Fibroblast of lung (primary cell): ENCODE data around the gene SH3BP4. TPM values are rescaled to one million over a fixed set of nuclear protein-coding genes. Genes with fewer than 3 reads are reported as not detected.

Source experiments
- DNase-seq, 2 donors: peaks; one replicate each; pipeline versions ENCODE4 v3.0.0 to v3.0.0-alpha.2; 2010; ENCODE audit warnings: low read depth in 2 of 2
- H2AFZ ChIP-seq: 2 replicates; pipeline ENCODE4 v1.5.1; 2012; ENCODE audit warnings: low read length, control low read depth, inconsistent platforms
- H3K27ac ChIP-seq: 2 replicates; pipeline ENCODE4 v1.5.1; 2011; ENCODE audit warnings: low read length, control low read depth; ENCODE audit not compliant: insufficient read depth
- H3K27me3 ChIP-seq: 2 replicates; pipeline ENCODE4 v1.5.1; 2011; ENCODE audit warnings: mild to moderate bottlenecking, low read length; ENCODE audit not compliant: control insufficient read depth, insufficient read depth
- H3K36me3 ChIP-seq: 2 replicates; pipeline ENCODE4 v1.5.1; 2011; ENCODE audit warnings: low read length; ENCODE audit not compliant: control insufficient read depth, insufficient read depth
- H3K4me1 ChIP-seq: 2 replicates; pipeline ENCODE4 v1.5.1; 2011; ENCODE audit warnings: low read length; ENCODE audit not compliant: control insufficient read depth, insufficient read depth; ENCODE audit errors: extremely low read depth
- H3K4me2 ChIP-seq: 2 replicates; pipeline ENCODE4 v1.5.1; 2011; ENCODE audit warnings: low read length, control low read depth; ENCODE audit not compliant: insufficient read depth; ENCODE audit errors: extremely low read depth
- H3K4me3 ChIP-seq, 4 experiments: fragments of 200-600 bp in 1 of 4; sonication (generic) in 1 of 4; replicated peaks in 1 of 4; 2 replicates each; pipeline ENCODE4 v1.5.1; 2011 to 2016; ENCODE audit warnings: low read length in 4 of 4, low read depth in 3 of 4, mild to moderate bottlenecking in 3 of 4, control low read depth in 2 of 4, inconsistent platforms in 1 of 4, mixed read lengths in 1 of 4; ENCODE audit not compliant: insufficient read depth in 1 of 4; ENCODE audit errors: control extremely low read depth in 1 of 4
- H3K79me2 ChIP-seq: 2 replicates; pipeline ENCODE4 v1.5.1; 2012; ENCODE audit warnings: mild to moderate bottlenecking, low read length, inconsistent platforms; ENCODE audit not compliant: control insufficient read depth, insufficient read depth
- H3K9ac ChIP-seq: 2 replicates; pipeline ENCODE4 v1.5.1; 2011; ENCODE audit warnings: mild to moderate bottlenecking, low read length, control low read depth; ENCODE audit not compliant: insufficient read depth
- H3K9me3 ChIP-seq: 2 replicates; pipeline ENCODE4 v1.5.1; 2012; ENCODE audit warnings: low read depth, low read length; ENCODE audit not compliant: control insufficient read depth, insufficient read depth
- H4K20me1 ChIP-seq: 2 replicates; pipeline ENCODE4 v1.5.1; 2011; ENCODE audit warnings: low read length; ENCODE audit not compliant: control insufficient read depth, insufficient read depth; ENCODE audit errors: extremely low read depth
- CTCF ChIP-seq, 2 donors: IDR thresholded peaks in 1 of 2; conservative IDR thresholded peaks in 1 of 2; 1 replicate in 1 of 2; 2 replicates in 1 of 2; pipeline ENCODE4 v1.5.1; 2011 to 2012; ENCODE audit warnings: low read length in 2 of 2, control low read depth in 1 of 2, inconsistent platforms in 1 of 2, low read depth in 1 of 2, mild to moderate bottlenecking in 1 of 2
- EZH2 ChIP-seq: IDR thresholded peaks from 2 replicates; pipeline ENCODE4 v1.5.1; 2012; ENCODE audit warnings: low read length, control low read depth, mild to moderate bottlenecking; ENCODE audit errors: missing control alignments
- polyA plus RNA-seq, 2 donors: library from polyadenylated mRNA; depleted of rRNA in 1 of 2; stranded (reverse) in 1 of 2; unstranded in 1 of 2; fragments of >200 nt; gene quantifications; 2 replicates each; pipeline ENCODE4 v1.2.1, GENCODE V29; 2011 to 2012; ENCODE audit warnings: missing spikeins in 1 of 2
- total RNA-seq: library from RNA; depleted of rRNA; stranded (reverse); fragments of >200 nt; gene quantifications from 2 replicates; pipeline ENCODE4 v1.2.1, GENCODE V29; 2014

Gene SH3BP4
- total and polyA plus RNA-seq, 2 donors (not counting 1 experiment from before 2014, with no cell fraction given), result 74.8 to 86.6 TPM

DNA sequence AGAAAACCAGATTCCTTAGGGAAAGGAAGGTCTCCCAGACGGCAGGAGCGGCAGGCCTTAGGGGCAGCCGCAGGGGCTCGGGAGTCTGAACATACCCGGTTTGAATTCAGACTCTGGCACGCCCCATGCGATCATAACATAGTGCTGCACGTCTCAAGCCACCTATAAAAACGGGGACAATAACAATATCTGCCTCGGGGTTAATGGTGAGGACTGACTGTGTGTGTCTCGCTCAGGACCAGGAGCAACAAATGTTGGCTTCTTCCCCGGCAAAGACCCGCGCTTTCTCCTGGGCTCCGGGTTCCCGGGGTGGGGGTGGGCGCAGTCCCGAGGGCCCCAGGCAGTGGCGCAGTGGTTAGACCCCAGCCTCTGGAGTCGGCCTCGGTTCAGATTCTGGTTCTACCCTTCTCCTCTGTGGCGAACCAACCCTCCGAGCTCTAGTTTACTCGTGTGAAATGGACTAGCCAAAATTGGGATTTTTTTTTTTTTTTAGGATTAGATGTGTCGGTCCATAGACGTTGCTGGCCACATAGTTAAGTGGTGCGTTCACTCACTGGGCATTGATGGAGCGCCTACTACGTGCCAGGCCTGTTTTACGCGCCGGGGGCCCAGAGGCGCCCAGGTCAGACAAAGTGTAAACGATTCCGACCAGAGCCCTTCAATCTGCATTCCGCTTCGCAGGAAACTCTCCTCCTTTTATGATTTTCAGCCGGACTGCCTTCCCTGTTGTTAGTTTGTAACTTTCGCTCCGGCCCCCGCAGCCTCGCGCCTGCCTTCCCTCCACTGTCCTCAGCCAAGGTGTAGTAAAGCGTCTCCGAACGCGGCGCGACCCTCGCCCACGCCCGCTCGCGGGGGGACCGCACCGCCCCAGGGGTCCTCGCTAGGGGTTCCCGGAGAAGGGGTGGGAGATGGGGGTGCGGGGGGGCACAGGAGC is 820 bp upstream of the SH3BP4 start:
- Histone ChIP-seq H4K20me1 (no peaks in the 10 kb centered on the region), H3K4me3 (peak overlapping the region; percentile 59 to 66 (median 62)), H3K9me3 (no peaks in the 10 kb centered on the region), H3K27ac (peak overlapping the region; percentile 98), H2AFZ (no peak overlapping the region), H3K9ac (peak overlapping the region; percentile 96), H3K4me1 (peaks cover 22% of the 10 kb centered on the region), H3K4me2 (peak overlapping the region; percentile 79), H3K79me2 (peaks cover 44% of the 10 kb centered on the region), H3K27me3 (no peaks in the 10 kb centered on the region), H3K36me3 (peaks cover 1% of the 10 kb centered on the region)
- no peak for TF ChIP-seq EZH2
- TF ChIP-seq CTCF (conservative IDR thresholded peaks at IDR 0.05 in 1 of 2, IDR thresholded peaks at IDR 0.05 in 1 of 2; ENCODE audit: low read depth in 1 of 2, low read length in 2 of 2), result no peak
- DNase-seq, result peak; percentile 74 to 79

DNA sequence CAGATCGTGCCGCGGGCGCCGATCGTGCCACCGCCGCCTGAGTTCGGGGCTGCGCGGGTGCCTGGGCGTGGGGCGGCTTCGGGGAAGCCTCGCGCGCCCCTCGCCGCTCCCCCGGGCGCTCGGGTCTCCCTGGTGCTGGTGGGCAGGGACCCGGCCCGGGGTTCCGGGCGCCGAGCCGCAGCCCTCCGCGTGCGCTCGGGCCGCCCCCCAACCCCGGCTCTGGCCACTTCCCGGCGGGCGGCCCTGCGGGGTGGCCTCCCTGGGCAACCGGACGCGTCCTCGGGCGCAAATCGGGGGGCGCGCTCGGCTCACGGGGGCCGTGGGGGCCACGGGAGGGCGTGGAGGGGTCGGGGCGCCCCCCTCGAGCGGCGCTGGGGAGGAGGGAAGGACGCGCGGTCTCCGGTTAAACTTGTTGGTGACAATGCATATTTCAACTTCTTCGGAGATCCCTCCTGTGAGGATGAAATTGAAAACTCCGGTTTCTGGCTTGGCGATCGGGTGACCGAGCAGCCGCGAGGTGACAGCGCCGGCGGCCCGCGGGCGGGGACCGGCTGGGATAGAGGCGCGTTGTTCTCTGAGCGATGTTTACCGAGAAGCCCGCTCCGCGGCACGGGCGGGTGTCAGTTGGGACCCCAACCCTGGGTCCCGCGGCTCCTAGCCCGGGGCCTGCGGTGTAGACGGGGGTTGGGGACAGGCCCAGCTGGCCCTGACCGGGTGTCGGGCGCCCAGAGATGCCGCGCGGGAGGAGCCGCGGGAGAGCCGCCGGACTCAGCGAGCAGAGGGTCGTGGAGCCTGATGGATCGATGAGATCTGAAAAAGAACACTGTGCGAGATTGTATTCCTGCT is 676 bp downstream of the SH3BP4 start:
- Histone ChIP-seq H2AFZ (no peak overlapping the region), H3K4me2 (peak overlapping the region; percentile 95), H4K20me1 (no peaks in the 10 kb centered on the region), H3K4me1 (peaks cover 30% of the 10 kb centered on the region), H3K9me3 (no peaks in the 10 kb centered on the region), H3K79me2 (peaks cover 59% of the 10 kb centered on the region), H3K4me3 (peak overlapping the region; percentile 93 to 97 (median 94)), H3K27ac (peak overlapping the region; percentile 94), H3K9ac (peak overlapping the region; percentile 96), H3K36me3 (peaks cover 3% of the 10 kb centered on the region), H3K27me3 (no peaks in the 10 kb centered on the region)
- TF ChIP-seq CTCF (conservative IDR thresholded peaks at IDR 0.05 in 1 of 2, IDR thresholded peaks at IDR 0.05 in 1 of 2; ENCODE audit: low read depth in 1 of 2, low read length in 2 of 2) (no peak), EZH2 (no peak)
- no peak for DNase-seq
